Measurements from ENCODE around the gene STXBP1.
A peak's percentile ranks its signal among the peaks of the same experiment; 100 is the strongest.

The STXBP1 gene

DNA sequence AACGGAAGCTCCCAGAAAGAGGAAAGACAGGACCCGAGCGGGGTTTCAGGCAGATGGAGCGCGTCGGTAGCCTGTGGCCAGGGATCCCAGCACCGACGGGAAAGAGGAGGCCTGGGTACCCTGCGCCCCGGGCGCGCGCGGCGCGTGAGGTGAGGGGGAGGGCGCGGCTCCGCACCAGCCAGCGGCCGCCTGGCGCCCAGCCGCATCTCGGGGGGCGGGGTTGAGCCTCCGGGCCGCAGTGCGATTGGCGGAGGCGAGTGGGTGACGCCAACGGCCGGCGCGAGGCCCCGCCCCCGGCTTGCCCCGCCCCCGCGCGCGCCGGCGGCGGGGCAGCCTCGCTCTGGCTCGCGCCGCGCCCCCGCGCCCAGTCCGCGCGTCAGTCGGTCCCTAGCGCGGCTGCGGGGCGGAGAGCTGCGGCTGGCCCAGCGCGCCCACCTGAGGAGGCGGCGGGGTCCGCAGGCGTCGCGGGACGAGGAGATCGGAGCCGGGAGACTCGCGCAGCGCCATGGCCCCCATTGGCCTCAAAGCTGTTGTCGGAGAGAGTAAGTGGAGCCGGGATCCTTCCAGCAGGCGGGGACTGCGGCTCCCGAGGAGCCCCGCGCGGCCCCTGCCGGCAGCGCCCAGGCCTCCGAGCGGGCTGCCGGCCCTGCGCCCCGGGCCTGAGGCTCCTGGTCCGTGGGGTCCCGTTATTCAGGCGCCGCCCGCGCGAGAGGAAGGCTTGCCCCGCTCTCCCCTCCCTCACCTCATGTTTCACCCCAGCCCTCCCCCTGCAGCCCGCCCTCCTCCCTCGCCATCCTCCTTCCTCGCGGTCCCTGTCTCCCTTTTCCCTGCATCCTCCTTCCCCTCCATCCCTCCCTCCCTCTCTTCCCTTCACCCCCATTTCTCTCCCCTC is at the start of gene STXBP1:
Gene STXBP1 (plus strand): TSS at position 379 of the 892 bp plus-strand sequence. CDS start 127 bp downstream, at position 506.
- H3K36me3 Mint-ChIP-seq = no peaks in the 10 kb centered on the region
- peak within 1 kb of the TSS; percentile 96 for H3K27ac Mint-ChIP-seq

DNA sequence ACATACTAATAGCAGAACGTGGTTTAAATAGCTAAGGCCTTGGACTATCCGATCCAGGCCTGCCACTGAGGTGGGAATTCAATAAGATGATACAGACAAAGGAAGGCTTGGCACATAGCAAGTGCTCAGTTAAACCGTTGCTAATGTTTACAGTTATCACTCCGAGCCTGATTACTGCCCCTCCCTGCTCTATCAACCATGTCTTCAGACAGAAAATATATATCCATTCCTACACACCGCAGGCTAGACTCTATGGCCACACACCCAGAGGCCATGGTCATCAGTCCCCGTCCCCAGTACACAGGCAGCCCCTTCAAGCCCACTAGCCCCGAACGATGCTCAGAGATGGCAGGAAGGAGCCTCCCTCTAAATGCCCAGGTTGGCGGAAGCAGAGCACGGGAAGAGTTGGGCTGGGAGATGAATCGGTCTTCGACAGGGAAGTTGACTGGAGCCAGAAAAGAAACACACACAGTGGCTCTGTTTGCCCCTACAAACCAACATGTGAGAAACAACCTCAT is 49.7 kb upstream of the STXBP1 start:
- H3K9me3 Mint-ChIP-seq = no peaks in the 10 kb centered on the region
- H3K27ac Mint-ChIP-seq = no peak overlapping the region
- no peaks in the 10 kb centered on the region for H3K27me3 Mint-ChIP-seq
- peaks cover 41% of the 10 kb centered on the region for H3K4me1 Mint-ChIP-seq
- H3K36me3 Mint-ChIP-seq = no peaks in the 10 kb centered on the region
- no peak overlapping the region for H3K4me3 Mint-ChIP-seq

More for the DNA sequence above, at the start of gene STXBP1:
- H3K4me3 Mint-ChIP-seq = peak within 1 kb of the TSS; percentile 95
- no peaks in the 10 kb centered on the region for H3K9me3 Mint-ChIP-seq
- peaks cover 7% of the 10 kb centered on the region for H3K27me3 Mint-ChIP-seq
- H3K4me1 Mint-ChIP-seq = peaks cover 35% of the 10 kb centered on the region

DNA sequence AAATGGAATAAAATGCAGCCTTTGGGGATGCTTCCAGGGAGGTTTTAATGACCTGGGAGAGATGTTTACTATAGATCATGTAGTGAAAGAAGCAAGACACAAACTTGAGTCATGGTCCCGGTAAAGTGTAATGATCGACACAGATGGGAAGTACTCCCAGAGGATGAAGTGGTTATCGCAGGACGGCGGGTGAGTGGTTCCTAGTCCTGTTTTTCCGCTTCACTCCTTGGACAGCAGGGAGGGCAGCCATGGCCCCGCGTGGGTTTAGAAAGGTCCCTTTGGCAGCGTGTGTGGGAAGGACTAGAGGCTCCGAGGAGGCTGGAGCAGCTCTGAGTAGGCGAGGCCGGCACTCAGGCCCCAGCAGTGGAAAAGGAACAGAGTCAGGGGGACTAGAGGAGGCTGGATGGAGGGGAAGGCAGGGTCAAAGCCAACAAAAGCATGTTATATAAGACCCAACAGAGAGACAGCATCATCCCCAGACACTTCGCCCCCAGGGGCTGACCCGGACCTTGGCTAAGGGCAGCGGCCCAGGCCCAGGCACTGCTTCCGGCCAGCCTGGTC is 49.2 kb upstream of the STXBP1 start:
- H3K36me3 Mint-ChIP-seq = no peaks in the 10 kb centered on the region
- H3K27ac Mint-ChIP-seq = no peak overlapping the region
- no peak overlapping the region for H3K4me3 Mint-ChIP-seq

DNA sequence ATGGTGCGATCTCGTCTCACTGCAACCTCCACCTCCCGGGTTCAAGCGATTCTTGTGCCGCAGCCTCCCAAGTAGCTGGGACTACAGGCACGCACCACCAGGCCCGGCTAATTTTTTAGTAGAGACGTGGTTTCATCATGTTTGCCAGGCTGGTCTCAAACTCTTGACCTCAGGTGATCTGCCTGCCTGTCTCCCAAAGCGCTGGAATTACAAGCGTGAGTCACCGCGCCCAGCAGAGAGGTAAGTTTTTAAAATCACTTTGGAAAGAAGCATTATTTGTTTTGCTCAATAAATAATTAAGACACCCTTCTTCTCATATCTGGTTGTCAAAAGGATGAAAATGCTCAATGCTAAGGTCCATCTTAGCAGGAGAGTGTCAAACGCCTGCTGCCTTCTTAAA is 48.5 kb upstream of the STXBP1 start:
- no peaks in the 10 kb centered on the region for H3K36me3 Mint-ChIP-seq
- H3K27me3 Mint-ChIP-seq = no peaks in the 10 kb centered on the region
- H3K27ac Mint-ChIP-seq = no peak overlapping the region
- H3K4me1 Mint-ChIP-seq = peaks cover 40% of the 10 kb centered on the region
- H3K9me3 Mint-ChIP-seq = no peaks in the 10 kb centered on the region
- no peak overlapping the region for H3K4me3 Mint-ChIP-seq

More for the DNA sequence above, 49.2 kb upstream of the STXBP1 start:
- Mint-ChIP-seq H3K9me3 (no peaks in the 10 kb centered on the region), H3K4me1 (peaks cover 46% of the 10 kb centered on the region), H3K27me3 (no peaks in the 10 kb centered on the region)

DNA sequence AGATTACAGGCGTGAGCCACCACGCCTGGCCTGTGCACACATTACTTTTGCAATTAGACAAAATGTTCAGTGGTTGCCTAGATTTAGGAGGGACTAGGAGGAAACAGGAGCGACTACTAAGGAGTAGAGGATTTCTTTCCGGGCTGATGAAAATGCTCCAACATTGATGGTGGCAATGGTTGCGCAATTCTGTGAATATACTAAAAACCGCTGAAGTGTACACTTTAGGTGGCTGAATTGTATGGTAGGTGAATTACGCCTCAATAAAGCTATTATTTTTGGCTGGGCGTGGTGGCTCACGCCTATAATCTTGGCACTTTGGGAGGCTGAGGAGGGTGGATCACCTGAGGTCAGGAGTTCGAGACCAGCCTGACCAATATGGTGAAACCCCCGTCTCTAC is 46.8 kb upstream of the STXBP1 start:
- no peaks in the 10 kb centered on the region for H3K9me3 Mint-ChIP-seq
- no peaks in the 10 kb centered on the region for H3K36me3 Mint-ChIP-seq
- H3K27ac Mint-ChIP-seq = no peak overlapping the region
- no peak overlapping the region for H3K4me3 Mint-ChIP-seq
- peaks cover 35% of the 10 kb centered on the region for H3K4me1 Mint-ChIP-seq
- no peaks in the 10 kb centered on the region for H3K27me3 Mint-ChIP-seq

DNA sequence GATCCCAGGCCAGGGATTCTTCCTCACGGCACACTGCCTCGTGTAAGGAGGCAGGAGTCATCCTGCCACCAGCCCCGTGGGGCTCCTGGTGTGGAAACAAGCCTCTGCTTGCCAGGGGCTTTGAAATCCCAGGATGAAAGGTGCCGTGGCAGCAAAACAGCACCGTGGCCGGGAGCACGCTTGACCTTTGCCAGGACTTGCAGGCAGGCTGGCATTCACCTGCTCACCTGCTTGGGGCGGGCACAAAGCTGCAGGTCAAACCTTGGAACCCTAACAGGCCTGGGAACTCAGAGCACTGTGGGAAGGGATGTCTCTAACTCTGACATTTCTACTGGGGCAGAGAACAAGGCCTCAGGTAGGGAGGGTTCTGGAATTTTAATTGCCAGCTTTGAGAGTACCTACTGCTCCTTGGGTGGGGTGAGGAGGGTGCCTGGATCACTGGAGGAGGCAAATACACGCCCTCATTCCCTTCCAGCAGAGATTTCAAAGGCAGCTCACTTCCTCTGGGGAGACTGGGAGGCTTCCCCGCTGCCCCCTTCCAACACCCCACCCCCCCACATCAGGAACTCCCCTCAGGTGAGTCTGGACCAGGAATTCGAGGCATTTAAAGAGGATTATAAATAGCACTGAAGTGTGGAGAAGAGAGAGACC is 45.6 kb upstream of the STXBP1 start:
- Mint-ChIP-seq H3K36me3 (no peaks in the 10 kb centered on the region), H3K4me3 (no peak overlapping the region), H3K9me3 (no peaks in the 10 kb centered on the region), H3K27ac (no peak overlapping the region), H3K27me3 (no peaks in the 10 kb centered on the region), H3K4me1 (peaks cover 28% of the 10 kb centered on the region)

DNA sequence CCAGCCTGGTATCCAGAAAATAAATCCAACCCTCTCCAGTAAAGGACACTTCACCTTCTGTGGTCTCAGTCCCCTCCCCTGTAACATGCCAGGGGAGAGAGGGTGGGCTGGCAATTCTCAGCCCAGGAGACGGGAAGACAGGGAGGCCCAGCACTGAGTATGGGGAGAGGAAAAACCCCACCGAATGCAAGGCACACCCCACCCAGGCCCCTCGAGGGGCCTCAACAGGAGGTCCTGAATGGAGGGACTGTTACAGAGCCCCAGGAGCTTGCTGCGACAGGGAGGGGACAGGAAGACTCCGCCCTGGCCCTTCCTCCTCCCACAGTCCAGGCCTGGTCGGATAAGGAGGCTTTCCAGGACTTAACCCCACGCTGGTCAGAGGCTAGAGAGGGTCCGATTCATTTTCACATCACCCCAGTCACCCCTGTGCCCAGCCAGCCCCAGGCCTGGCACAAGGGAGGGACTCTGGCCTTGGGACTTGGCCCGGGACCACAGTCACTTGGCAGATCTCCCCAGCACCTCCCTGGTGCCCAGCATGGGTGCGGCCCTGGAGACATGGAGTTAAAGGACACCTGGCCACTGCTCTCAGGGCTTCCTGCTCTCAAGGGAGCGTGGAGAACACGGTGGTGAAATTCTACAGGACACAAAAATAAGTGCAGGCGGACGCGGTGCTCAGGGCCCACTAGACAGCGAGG is 44.9 kb upstream of the STXBP1 start:
- H3K9me3 Mint-ChIP-seq = no peaks in the 10 kb centered on the region
- no peaks in the 10 kb centered on the region for H3K36me3 Mint-ChIP-seq
- no peak overlapping the region for H3K27ac Mint-ChIP-seq
- H3K4me3 Mint-ChIP-seq = peak overlapping the region; percentile 80
- no peaks in the 10 kb centered on the region for H3K27me3 Mint-ChIP-seq
- H3K4me1 Mint-ChIP-seq = peaks cover 21% of the 10 kb centered on the region

DNA sequence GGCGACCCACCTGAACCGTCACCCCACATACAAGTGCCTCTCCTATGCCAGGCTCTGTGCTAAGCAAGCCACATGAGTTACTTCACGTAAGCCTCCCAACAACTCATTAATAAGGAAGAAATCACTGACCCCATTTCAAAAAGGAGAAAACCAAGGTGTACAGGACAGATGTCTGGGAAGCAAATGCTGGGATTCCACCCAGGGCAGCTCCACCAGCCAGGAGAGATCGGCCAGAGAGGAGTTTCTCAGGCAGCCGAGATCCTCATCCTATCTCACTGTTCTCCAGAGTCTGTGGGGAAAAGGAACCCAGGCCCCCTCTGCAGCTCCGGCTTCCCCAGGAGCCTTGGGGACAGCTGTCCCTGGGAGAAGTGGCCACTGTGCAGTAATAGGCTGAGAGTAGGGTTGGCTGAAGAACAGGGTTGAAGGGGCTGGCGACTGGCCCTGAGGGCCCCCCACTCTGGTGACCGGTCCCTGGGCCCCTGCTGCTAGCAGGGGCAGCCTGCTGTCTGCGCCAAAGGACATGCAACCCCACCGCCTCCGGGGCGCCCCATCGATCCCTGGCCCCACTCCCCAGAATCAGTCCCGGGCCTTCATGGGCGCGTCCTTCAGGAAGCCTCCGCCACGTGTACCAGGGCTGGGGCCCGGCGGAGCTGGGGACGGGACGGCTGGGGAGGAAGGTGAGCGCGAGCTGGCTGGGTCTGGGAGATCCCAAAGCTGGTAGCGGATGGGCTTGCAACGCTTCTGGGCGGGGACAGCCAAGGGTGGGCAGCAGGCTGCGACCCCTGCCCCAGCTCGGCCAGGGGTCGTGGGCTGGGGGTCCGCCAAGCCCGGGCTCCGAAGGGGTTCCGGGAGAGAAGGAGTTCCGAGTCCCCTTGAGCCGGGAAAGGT is 44.1 kb upstream of the STXBP1 start:
- Mint-ChIP-seq H3K36me3 (no peaks in the 10 kb centered on the region), H3K9me3 (no peaks in the 10 kb centered on the region), H3K4me1 (peaks cover 19% of the 10 kb centered on the region), H3K4me3 (peak overlapping the region; percentile 80), H3K27ac (peak overlapping the region; percentile 30), H3K27me3 (no peaks in the 10 kb centered on the region)

DNA sequence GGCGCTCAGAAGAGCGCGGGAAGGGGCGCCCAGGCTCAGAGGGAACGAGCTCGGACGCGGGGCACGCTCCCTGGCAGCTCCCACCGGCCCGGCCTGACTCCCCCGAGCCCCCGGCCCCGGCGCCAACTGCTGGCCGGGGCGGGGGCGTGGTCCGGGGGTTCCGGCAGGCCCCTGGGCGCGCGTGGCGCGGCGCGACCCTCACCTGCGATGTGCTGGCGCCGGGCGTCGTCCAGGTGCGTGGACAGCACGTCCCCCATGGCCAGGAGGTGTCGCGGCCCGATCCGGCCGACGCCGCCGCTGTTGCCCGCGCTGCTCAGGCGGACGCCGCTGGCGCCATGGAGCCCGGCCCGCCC is 43.5 kb upstream of the STXBP1 start:
- Mint-ChIP-seq H3K36me3 (no peaks in the 10 kb centered on the region), H3K4me1 (peaks cover 19% of the 10 kb centered on the region), H3K9me3 (no peaks in the 10 kb centered on the region), H3K4me3 (no peak overlapping the region), H3K27me3 (no peaks in the 10 kb centered on the region), H3K27ac (no peak overlapping the region)

DNA sequence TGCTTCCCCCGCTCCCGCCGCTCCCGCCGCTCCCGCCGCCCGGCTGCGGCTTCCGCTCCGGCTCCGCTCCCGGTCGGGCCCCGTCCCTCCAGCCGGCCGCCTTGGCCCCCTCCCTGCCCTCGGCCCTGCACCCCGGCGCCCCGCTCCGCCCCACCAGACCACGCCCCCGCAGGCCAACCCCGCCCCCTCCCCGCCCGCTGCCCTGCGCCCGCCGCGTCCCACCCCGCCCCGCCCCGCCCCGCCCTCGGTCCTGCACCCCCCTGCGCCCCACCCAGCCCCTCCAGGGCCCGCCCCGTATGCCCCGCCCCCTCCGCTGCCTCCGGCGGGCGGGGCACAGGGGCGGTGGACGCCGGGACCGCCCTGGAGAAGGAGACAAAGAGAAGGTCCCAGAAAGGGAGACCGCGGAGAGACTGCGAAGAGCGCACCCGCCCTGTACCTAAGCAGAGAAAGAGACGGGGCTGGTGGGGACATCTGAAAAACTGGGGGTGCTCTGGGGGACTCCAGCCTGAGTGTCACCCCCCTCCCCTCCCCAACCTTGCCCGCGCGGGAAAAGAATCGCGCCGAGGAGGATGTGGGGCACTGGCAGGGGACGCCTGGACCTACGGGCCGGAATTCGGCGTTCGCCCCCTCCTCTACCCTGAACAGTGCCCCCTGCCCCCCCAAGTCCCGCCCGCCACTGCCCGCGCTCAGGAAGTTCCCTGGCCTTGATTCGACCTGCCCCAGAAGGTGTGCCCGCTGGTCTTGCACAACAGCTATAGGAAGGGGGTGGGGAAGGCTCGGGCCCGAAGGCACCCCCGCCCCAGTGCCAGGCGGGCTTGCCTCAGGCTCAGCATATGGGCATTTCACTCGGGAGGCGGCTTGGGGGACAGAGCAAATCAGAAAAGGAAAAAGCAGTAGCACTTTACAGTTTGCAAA is 42.8 kb upstream of the STXBP1 start:
- Mint-ChIP-seq H3K27me3 (no peaks in the 10 kb centered on the region), H3K9me3 (no peaks in the 10 kb centered on the region), H3K36me3 (no peaks in the 10 kb centered on the region), H3K4me3 (peak overlapping the region; percentile 84), H3K4me1 (peaks cover 19% of the 10 kb centered on the region), H3K27ac (no peak overlapping the region)

DNA sequence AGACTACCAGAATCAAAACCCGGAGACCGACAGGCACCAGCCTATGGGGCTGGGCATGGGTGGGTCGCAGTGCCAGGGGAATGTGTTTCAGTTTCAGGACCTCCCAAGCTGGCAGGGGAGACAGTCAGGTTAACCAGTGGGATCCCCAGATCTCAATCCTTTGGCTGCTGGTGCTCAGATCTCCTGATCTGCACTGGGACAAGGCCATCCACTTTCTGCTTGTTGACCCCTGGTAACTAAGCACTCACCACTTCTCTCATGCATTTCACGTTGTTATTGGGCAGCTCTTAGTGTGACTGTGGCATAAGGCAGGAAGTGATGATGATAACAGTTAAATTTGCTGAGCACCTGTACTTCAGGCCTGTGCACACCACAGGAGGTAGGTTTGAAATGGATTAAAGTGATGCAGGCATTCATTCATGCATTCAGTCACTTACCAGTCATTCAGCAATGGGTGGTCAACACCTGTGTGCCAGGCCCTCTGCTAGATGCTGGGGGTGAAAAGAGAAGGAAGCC is 42.1 kb upstream of the STXBP1 start:
- Mint-ChIP-seq H3K36me3 (no peaks in the 10 kb centered on the region), H3K9me3 (no peaks in the 10 kb centered on the region), H3K27me3 (no peaks in the 10 kb centered on the region), H3K4me1 (peaks cover 19% of the 10 kb centered on the region), H3K4me3 (peak overlapping the region; percentile 84), H3K27ac (no peak overlapping the region)

DNA sequence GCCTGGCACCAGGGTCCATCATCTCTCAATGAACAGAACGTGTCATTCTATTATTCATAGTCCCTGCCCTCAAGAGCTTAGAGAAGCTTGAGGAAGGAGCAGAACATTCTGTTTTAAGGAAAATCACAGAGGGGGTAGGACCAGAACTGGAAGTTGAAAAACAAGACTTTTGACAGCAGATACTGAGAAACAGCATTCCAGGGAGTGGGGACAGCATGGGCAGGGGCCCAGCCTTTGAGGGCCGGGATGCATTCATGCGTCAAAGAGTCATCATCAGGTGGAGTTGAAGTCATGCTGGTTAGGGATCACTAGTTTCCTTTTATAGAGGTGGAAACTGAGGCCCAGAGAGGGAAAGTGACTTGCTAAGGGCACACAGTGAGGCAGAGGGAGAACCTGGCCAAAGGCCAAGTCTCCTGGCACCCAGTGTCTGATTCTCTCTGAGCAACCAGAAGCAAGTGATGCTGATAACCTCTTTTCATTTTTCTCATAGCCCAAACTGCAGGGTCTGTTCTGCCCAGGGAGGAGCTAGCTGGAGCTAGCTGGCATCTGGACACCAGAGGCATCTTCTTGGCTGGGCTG is 41.5 kb upstream of the STXBP1 start:
- Mint-ChIP-seq H3K36me3 (no peaks in the 10 kb centered on the region), H3K27ac (no peak overlapping the region), H3K9me3 (no peaks in the 10 kb centered on the region), H3K4me3 (no peak overlapping the region), H3K27me3 (no peaks in the 10 kb centered on the region), H3K4me1 (peaks cover 19% of the 10 kb centered on the region)

DNA sequence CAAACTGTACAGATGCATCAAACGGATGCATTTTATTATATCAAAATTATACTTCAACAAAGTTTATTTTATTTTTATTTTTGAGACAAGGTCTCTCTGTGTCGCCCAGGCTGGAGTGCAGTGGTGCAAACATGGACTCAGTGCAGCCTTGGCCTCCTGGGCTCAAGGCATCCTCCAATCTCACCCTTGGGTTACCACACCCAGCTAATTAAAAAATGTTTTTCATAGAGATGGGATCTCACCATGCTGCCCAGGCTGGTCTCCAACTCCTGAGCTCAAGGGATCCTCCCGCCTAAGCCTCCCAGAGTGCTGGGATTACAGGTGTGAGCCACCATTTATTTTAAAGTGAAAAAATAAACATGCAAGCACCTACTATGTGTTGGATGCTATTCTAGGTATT is 40.1 kb upstream of the STXBP1 start:
- Mint-ChIP-seq H3K27me3 (no peaks in the 10 kb centered on the region), H3K9me3 (no peaks in the 10 kb centered on the region), H3K36me3 (no peaks in the 10 kb centered on the region)

More for the DNA sequence above, 40.1 kb upstream of the STXBP1 start:
- Mint-ChIP-seq H3K27ac (no peak overlapping the region), H3K4me3 (no peak overlapping the region), H3K4me1 (peaks cover 19% of the 10 kb centered on the region)

Measured in activated naive CD4-positive, alpha-beta T cell treated with anti-CD3 and anti-CD28 coated beads, Interleukin-2, amount 50 U/mL, for 24 hours (primary cell).